GDM1 (cell line): ENCODE data around the gene FBRSL1.

Experiments
- DNase-seq: peaks from one replicate; lab custom pipeline; 2025; lab: John Stamatoyannopoulos, UW

The FBRSL1 gene

GRCh38 chr12:132542661-132543060 lies 52.7 kb downstream of the FBRSL1 start:
- DNase-seq = no peak

GRCh38 chr12:132543298-132544079 lies 53.5 kb downstream of the FBRSL1 start:
- no peak for DNase-seq

GRCh38 chr12:132544080-132544397 lies 54.1 kb downstream of the FBRSL1 start:
- no peak for DNase-seq

GRCh38 chr12:132544498-132544897 lies 54.5 kb downstream of the FBRSL1 start:
- no peak for DNase-seq

- DNase-seq = no peak
Measured at GRCh38 chr12:132545164-132545953, 55.4 kb downstream of the FBRSL1 start.

- DNase-seq = no peak
Measured at GRCh38 chr12:132545955-132546354, 56.0 kb downstream of the FBRSL1 start.

- DNase-seq = no peak
Measured at GRCh38 chr12:132546647-132547046, 56.7 kb downstream of the FBRSL1 start.

- DNase-seq = no peak
Measured at GRCh38 chr12:132547205-132547740, 57.3 kb downstream of the FBRSL1 start.

GRCh38 chr12:132548430-132549058 lies 58.6 kb downstream of the FBRSL1 start:
- no peak for DNase-seq

- no peak for DNase-seq
Measured at GRCh38 chr12:132549059-132549458, 59.1 kb downstream of the FBRSL1 start.

GRCh38 chr12:132550014-132550802 lies 60.3 kb downstream of the FBRSL1 start:
- DNase-seq = no peak

GRCh38 chr12:132550830-132551640 lies 61.1 kb downstream of the FBRSL1 start:
- no peak for DNase-seq

- DNase-seq = no peak
Measured at GRCh38 chr12:132551641-132552031, 61.7 kb downstream of the FBRSL1 start.

- DNase-seq = no peak
Measured at GRCh38 chr12:132554845-132555630, 65.1 kb downstream of the FBRSL1 start.

- no peak for DNase-seq
Measured at GRCh38 chr12:132555686-132556085, 65.7 kb downstream of the FBRSL1 start.

- no peak for DNase-seq
Measured at GRCh38 chr12:132556216-132556615, 66.3 kb downstream of the FBRSL1 start.

GRCh38 chr12:132556801-132557200 lies 66.8 kb downstream of the FBRSL1 start:
- no peak for DNase-seq

- DNase-seq = no peak
Measured at GRCh38 chr12:132557291-132558015, 67.5 kb downstream of the FBRSL1 start.

- DNase-seq = no peak
Measured at GRCh38 chr12:132558042-132558856, 68.3 kb downstream of the FBRSL1 start.
